Tibial nerve (tissue), 4 donors: Measurements from ENCODE around the gene STXBP6.

Source experiments
- CTCF ChIP-seq, 5 experiments: fragments of 200-600 bp in 3 of 5; fragments of 450-650 bp in 2 of 5; sonication (generic) in 3 of 5; IDR thresholded peaks; one replicate each; pipeline ENCODE4 v1.5.1; 2016 to 2019; ENCODE audit warnings: antibody characterized with exemption in 5 of 5, mild to moderate bottlenecking in 3 of 5, moderate library complexity in 2 of 5
- EP300 ChIP-seq, 2 donors: sonication (generic); formaldehyde crosslinking; IDR thresholded peaks; one replicate each; pipeline ENCODE4 v1.6.1; 2017; ENCODE audit warnings: antibody characterized with exemption in 2 of 2, mild to moderate bottlenecking in 1 of 2
- POLR2A ChIP-seq, 2 donors: fragments of 450-650 bp; IDR thresholded peaks; one replicate each; pipeline ENCODE4 v1.6.1; 2017; ENCODE audit warnings: antibody characterized with exemption in 2 of 2, mild to moderate bottlenecking in 2 of 2, moderate library complexity in 2 of 2

GRCh38 chr14:25001601-25002000, 48.3 kb downstream of the STXBP6 start:
- TF ChIP-seq CTCF (IDR thresholded peaks at IDR 0.05): no peak
- peak in 1 of 2 donors; percentile 81 for TF ChIP-seq EP300 (IDR thresholded peaks at IDR 0.05)
- no peak for TF ChIP-seq POLR2A (IDR thresholded peaks at IDR 0.05)
